Measurements from ENCODE around the gene FBXO10. TPM values are rescaled to one million over a fixed set of nuclear protein-coding genes. Genes with fewer than 3 reads are reported as not detected.

Gene FBXO10
- total RNA-seq, 2 experiments from 2014 or later, result 0.81 to 2.3 TPM

DNA sequence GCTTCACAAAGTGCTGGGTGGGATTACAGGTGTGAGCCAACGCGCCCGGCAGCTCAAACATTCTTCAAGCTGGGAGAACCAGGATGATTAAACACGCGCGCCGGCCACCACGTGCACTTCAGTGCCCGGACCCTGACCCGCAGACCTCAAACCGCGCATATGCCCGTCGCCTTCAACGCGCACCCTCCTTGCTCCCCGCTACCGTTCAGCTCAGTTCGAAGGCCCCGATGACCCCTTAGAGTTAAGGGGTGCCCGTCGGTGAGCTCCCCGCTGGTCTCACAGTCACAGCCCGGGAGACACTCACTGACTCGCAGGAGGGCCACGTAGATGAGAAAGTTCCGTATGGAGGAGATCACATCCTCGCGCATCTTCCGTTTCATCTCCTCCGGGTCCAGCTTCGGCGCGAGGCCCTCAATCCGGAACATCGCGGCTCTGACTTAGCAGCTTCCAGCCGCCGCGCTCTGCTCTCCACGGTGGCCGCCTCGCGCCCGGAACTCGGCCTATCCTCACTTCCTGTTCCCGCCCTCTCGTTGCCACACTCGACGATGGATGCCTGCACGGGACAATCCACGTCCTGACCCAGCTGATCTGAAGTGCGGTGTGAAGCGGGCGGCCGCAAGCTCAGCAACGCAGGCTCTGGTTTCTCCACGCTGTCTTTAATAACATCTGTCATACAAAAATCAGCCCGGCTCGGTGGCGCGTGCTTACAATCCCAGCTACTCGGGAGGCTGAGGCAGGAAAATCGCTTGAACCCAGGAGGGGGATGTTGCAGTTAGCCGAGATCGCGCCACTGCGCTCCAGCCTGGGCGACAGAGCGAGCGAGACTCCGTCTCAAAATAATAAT, 16.1 kb upstream of the FBXO10 start, which contains the start of gene TOMM5:
TSS of gene TOMM5 (minus strand) at position 490 of the 844 bp plus-strand sequence. CDS start at position 425, 65 bp downstream.
- peaks cover 7% of the 10 kb centered on the region in 2 experiments for H3K27me3 ChIP-seq (ENCODE audit: control insufficient read depth in 1 of 2, insufficient read depth in 2 of 2, low read length in 2 of 2)
- intact Hi-C loops (cut with DNase I, micrococcal nuclease), result loop anchor here in 1 of 2 experiments (5.0 kb wide), 1 partner anchor 125 kb away; the partner anchor contains the start of gene ZBTB5
- peaks cover 33% of the 10 kb centered on the region for H3K4me1 ChIP-seq (ENCODE audit: insufficient read depth, low read length)
- TF ChIP-seq, protein P1, sequence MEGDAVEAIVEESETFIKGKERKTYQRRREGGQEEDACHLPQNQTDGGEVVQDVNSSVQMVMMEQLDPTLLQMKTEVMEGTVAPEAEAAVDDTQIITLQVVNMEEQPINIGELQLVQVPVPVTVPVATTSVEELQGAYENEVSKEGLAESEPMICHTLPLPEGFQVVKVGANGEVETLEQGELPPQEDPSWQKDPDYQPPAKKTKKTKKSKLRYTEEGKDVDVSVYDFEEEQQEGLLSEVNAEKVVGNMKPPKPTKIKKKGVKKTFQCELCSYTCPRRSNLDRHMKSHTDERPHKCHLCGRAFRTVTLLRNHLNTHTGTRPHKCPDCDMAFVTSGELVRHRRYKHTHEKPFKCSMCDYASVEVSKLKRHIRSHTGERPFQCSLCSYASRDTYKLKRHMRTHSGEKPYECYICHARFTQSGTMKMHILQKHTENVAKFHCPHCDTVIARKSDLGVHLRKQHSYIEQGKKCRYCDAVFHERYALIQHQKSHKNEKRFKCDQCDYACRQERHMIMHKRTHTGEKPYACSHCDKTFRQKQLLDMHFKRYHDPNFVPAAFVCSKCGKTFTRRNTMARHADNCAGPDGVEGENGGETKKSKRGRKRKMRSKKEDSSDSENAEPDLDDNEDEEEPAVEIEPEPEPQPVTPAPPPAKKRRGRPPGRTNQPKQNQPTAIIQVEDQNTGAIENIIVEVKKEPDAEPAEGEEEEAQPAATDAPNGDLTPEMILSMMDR (IDR thresholded peaks at IDR 0.05), result no peak
- CTCF ChIA-PET, result interaction anchor here (0.7 to 1.6 kb wide), 4 partner anchors 10 to 1518 kb away, joined by 3 to 5 read pairs (median 4); partner anchors contain the start of gene EXOSC3
- no peaks in the 10 kb centered on the region for H3K9me3 Mint-ChIP-seq
- POLR2A ChIA-PET, result interaction anchor here (1.0 to 2.1 kb wide), 13 partner anchors 11 to 1402 kb away, joined by 3 to 28 read pairs (median 4); partner anchors contain the start of genes CLTA, FBXO10, POLR1E and ZBTB5
- peaks cover 28% of the 10 kb centered on the region for H3K36me3 Mint-ChIP-seq (ENCODE audit: low read depth)
- DNase-seq (peak; percentile 83 to 95 (median 86)), ATAC-seq (ENCODE audit: poor library complexity) (peak; percentile 94)
- peak within 1 kb of the TSS; percentile 92 for H3K27ac Mint-ChIP-seq
- H3K4me3 ChIP-seq (ENCODE audit: low read length), result peak within 1 kb of the TSS; percentile 100
- peaks cover 23% of the 10 kb centered on the region for H3K36me3 ChIP-seq (ENCODE audit: insufficient read depth, low read length)
- peak within 1 kb of the TSS in 1 of 2 donors; percentile 64 for H3K27ac ChIP-seq (ENCODE audit: low read depth in 1 of 2, low read length in 2 of 2)
- H3K9me3 ChIP-seq (ENCODE audit: control insufficient read depth in 1 of 2, insufficient read depth in 1 of 2, low read length in 2 of 2), result no peaks in the 10 kb centered on the region
- H3K4me1 Mint-ChIP-seq (ENCODE audit: low read depth), result peaks cover 50% of the 10 kb centered on the region
- H3K4me3 Mint-ChIP-seq, result peak within 1 kb of the TSS; percentile 99
- peaks cover 12% of the 10 kb centered on the region for H3K27me3 Mint-ChIP-seq

DNA sequence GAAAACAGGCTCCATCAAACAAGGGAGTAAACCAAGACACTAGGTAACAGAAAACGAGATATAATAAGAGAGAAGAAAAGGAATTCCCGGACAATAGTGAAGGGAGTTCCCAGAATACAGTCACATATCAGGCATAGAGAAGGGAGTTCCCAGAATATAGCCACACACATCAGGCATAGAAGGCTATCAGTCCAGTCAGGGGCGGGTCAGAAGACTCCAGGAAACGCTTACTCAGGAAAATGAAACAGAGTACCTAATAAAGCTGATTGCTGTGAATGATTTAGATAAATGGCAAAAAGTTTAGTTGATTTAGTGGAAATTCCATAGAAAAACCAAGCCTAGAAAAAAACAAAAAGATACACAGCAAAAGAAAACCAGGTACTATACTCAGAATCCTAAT, 11.3 kb upstream of the FBXO10 start:
- no peak overlapping the region for H3K4me3 Mint-ChIP-seq
- peaks cover 69% of the 10 kb centered on the region for H3K36me3 Mint-ChIP-seq (ENCODE audit: low read depth)
- CTCF ChIA-PET, result no interaction called here

DNA sequence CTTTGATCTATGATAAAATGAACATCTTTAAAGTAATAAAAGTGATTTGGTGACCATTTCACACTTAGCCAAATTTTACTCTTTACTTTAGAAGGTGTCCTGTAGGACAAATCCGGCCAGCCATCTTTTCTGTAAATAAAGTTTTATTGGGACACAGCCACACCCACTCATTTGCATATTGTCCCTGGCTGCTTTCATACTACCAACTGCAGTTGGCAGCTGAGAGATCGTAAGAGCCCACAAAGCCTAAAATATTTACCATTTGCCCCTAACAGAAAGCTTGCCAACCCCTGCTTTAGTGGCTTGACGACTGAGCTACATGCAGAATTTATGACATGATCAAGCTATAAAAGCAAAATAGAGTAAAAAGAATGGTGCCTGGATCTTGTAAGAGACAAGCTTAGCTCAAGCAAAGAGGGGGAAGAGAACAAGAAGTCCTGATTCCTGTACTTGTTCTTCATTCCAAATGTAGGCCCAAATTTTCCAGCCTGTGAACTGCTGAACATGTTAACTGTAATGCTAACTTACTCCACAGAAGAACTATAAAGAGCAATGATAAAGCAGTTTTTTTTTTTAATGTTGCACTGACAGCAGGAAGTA, 7.4 kb upstream of the FBXO10 start:
- H3K27ac Mint-ChIP-seq, result no peak overlapping the region
- no peaks in the 10 kb centered on the region for H3K27me3 Mint-ChIP-seq
- H3K27ac ChIP-seq (ENCODE audit: low read depth in 1 of 2, low read length in 2 of 2), result no peak overlapping the region
- H3K4me1 Mint-ChIP-seq (ENCODE audit: low read depth), result peaks cover 16% of the 10 kb centered on the region
- DNase-seq (no peak), ATAC-seq (ENCODE audit: poor library complexity) (no peak)
- H3K36me3 ChIP-seq (ENCODE audit: insufficient read depth, low read length), result peaks cover 58% of the 10 kb centered on the region
- H3K4me3 ChIP-seq (ENCODE audit: low read length), result no peak overlapping the region
- TF ChIP-seq, protein P1 (IDR thresholded peaks at IDR 0.05), result no peak
- H3K9me3 Mint-ChIP-seq, result no peaks in the 10 kb centered on the region
- no peaks in the 10 kb centered on the region for H3K27me3 ChIP-seq (ENCODE audit: control insufficient read depth in 1 of 2, insufficient read depth in 2 of 2, low read length in 2 of 2)
- H3K4me3 Mint-ChIP-seq, result no peak overlapping the region
- POLR2A ChIA-PET, result no interaction called here
- H3K9me3 ChIP-seq (ENCODE audit: control insufficient read depth in 1 of 2, insufficient read depth in 1 of 2, low read length in 2 of 2), result no peaks in the 10 kb centered on the region
- intact Hi-C loops (cut with DNase I, micrococcal nuclease), result loop anchor here in 1 of 2 experiments (5.0 to 10.0 kb wide), 3 partner anchors 96 to 301 kb away; partner anchors contain the start of gene POLR1E
- no peaks in the 10 kb centered on the region for H3K4me1 ChIP-seq (ENCODE audit: insufficient read depth, low read length)
- CTCF ChIA-PET, result interaction anchor here (1.1 to 1.8 kb wide), 2 partner anchors 8 to 10 kb away, joined by 5 read pairs; partner anchors contain the start of gene TOMM5
- peaks cover 58% of the 10 kb centered on the region for H3K36me3 Mint-ChIP-seq (ENCODE audit: low read depth)

More for the DNA sequence above, 11.3 kb upstream of the FBXO10 start:
- intact Hi-C loops (cut with DNase I, micrococcal nuclease), result loop anchor here in 1 of 2 experiments (5.0 to 10.0 kb wide), 2 partner anchors 195 to 297 kb away; no protein-coding TSS in a partner anchor
- Mint-ChIP-seq H3K27ac (no peak overlapping the region), H3K4me1 (ENCODE audit: low read depth) (peaks cover 42% of the 10 kb centered on the region), H3K27me3 (no peaks in the 10 kb centered on the region), H3K9me3 (no peaks in the 10 kb centered on the region)
- Histone ChIP-seq H3K4me3 (ENCODE audit: low read length) (no peak overlapping the region), H3K27me3 (ENCODE audit: control insufficient read depth in 1 of 2, insufficient read depth in 2 of 2, low read length in 2 of 2) (no peaks in the 10 kb centered on the region), H3K9me3 (ENCODE audit: control insufficient read depth in 1 of 2, insufficient read depth in 1 of 2, low read length in 2 of 2) (no peaks in the 10 kb centered on the region), H3K27ac (ENCODE audit: low read depth in 1 of 2, low read length in 2 of 2) (no peak overlapping the region), H3K36me3 (ENCODE audit: insufficient read depth, low read length) (peaks cover 65% of the 10 kb centered on the region), H3K4me1 (ENCODE audit: insufficient read depth, low read length) (peaks cover 19% of the 10 kb centered on the region)
- TF ChIP-seq, protein P1 (IDR thresholded peaks at IDR 0.05), result no peak
- ATAC-seq (ENCODE audit: poor library complexity), result no peak
- no peak for DNase-seq
- POLR2A ChIA-PET, result no interaction called here
